WERI-Rb-1 (cell line): ENCODE results near the gene PSMD1.

Experiments
- DNase-seq: peaks from one replicate; pipeline ENCODE4 v3.0.0-alpha.2; 2020
- H3K27ac ChIP-seq: fragments of 250-450 bp; sonication (Bioruptor Pico); 2 replicates; pipeline ENCODE4 v1.5.1; 2020; ENCODE audit warnings: mild to moderate bottlenecking, moderate library complexity
- H3K27me3 ChIP-seq: fragments of 250-450 bp; sonication (Bioruptor Pico); 2 replicates; pipeline ENCODE4 v1.5.1; 2021; ENCODE audit warnings: mild to moderate bottlenecking, low read depth, moderate library complexity; ENCODE audit not compliant: insufficient read depth, severe bottlenecking
- H3K36me3 ChIP-seq: fragments of 250-450 bp; sonication (Bioruptor Pico); 2 replicates; pipeline ENCODE4 v1.5.1; 2020; ENCODE audit warnings: mild to moderate bottlenecking, moderate library complexity
- H3K4me3 ChIP-seq: 2 replicates; pipeline ENCODE4 v1.5.1; 2011; ENCODE audit warnings: low read depth, mild to moderate bottlenecking, control low read depth, low read length
- H3K9me3 ChIP-seq: fragments of 250-450 bp; sonication (Bioruptor Pico); 2 replicates; pipeline ENCODE4 v1.5.1; 2021; ENCODE audit warnings: mild to moderate bottlenecking, moderate library complexity; ENCODE audit not compliant: severe bottlenecking
- CTCF ChIP-seq: IDR thresholded peaks from 2 replicates; pipeline ENCODE4 v1.5.1; 2011; ENCODE audit warnings: low read depth, mild to moderate bottlenecking, control low read depth, inconsistent platforms, low read length

Gene PSMD1

DNA sequence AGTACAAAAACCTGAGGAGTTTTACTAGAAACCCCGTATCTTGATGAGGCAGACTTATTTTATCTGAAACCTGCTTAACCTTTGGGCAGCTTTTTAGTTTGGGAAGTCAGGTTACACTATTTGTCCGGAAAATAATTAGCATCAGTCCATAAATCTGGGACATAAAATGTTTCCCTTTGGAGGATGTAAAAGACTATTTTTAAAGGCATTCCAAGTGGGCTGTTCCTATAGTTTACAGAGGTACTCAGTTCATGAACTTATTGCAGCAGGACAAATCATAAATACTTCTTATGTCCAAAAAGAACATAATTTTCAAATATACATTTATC lies 61.9 kb downstream of the PSMD1 start:
- no peak overlapping the region for H3K4me3 ChIP-seq
- no peaks in the 10 kb centered on the region for H3K9me3 ChIP-seq
- DNase-seq = no peak
- no peak for TF ChIP-seq CTCF
- H3K27ac ChIP-seq = no peak overlapping the region
- H3K27me3 ChIP-seq = no peaks in the 10 kb centered on the region
- no peaks in the 10 kb centered on the region; the same call in 1 of the 2 replicates for H3K36me3 ChIP-seq

DNA sequence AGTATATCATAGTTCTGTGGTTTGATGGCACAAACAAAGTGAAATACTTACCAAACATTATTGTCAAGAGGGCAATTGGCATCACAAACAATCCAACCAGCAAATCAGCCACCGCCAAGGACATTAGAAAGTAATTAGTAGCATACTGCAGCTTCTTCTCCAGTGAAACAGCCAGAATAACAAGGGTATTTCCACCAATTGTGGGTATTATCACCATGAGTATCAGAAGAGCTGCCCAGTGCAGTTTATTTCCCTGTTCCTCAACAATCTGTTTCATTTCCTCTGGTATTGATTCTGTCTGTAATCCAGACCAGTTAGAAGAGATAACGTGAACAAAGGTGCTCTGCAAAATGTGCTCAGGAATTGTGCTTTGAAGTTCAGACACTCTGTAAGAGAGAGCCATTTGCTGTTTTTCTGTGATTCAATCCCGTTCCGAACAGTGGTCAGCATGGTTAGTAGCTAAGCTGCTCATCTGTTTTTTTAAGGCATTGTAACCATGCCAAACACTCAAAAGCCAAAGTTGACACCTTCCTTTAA lies 66.8 kb downstream of the PSMD1 start:
- no peak for TF ChIP-seq CTCF
- DNase-seq = no peak
- Histone ChIP-seq H3K27ac (no peak overlapping the region), H3K4me3 (no peak overlapping the region), H3K9me3 (no peaks in the 10 kb centered on the region), H3K36me3 (no peaks in the 10 kb centered on the region; the same call in 1 of the 2 replicates), H3K27me3 (no peaks in the 10 kb centered on the region)

DNA sequence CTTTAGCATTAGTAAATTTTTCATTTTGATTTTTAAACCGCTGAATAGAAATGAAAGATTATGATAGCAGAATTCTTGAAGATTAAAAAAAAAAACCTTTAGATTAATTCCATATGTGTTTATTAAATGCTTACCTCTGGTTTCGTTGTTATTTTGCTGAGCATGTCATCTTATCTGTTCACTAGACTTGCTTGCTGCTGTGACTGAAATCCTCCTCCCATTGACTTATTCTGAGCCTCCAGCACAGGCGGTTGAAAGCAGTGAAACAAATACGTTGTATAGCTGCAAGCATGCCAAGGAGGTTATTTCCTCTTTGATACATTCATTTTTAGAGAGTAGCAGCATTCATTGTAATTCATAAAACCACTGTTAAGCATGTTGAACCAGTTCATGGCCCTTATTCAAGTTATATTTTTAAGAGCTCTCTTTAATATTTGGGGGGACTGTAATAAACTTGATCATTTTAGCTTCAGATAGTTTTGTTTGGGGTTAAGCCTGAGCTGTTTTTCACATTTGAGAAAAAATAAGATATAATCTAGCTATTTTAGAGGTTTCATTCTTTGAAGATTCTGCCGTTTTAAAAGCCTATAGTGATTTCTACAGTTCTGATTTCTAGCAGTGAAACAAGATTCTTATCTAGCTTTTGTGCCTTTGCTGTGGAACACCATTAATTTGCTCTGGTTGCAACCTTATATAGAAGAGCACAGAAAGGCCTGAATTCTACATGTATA lies 68.3 kb downstream of the PSMD1 start, which contains the start of gene HTR2B:
Gene HTR2B (minus strand): TSS at position 205 of the 731 bp plus-strand sequence. CDS start 1,278 bp downstream, outside the sequence.
- H3K4me3 ChIP-seq = no peak within 1 kb of the TSS
- H3K9me3 ChIP-seq = no peaks in the 10 kb centered on the region
- no peaks in the 10 kb centered on the region; the same call in 1 of the 2 replicates for H3K36me3 ChIP-seq
- H3K27me3 ChIP-seq = no peaks in the 10 kb centered on the region
- DNase-seq = no peak
- H3K27ac ChIP-seq = no peak within 1 kb of the TSS
- TF ChIP-seq CTCF = no peak

DNA sequence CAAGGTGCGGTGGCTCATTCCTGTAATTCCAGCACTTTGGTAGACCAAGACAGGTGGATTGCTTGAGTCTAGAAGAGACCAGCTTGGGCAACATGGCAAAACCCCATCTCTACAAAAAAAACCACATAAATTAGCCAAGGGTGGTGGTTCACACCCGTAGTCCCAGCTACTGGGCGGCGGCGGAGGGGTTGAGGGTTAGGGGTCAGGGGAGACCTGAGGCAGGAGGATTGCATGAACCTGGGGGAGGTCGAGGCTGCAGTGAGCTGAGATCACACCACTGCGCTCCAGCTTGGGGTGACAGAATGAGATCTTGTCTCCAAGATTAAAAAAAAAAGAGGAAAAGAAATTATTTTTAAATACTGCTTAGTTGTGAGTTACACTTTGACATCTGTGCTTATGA lies 69.5 kb downstream of the PSMD1 start:
- DNase-seq = no peak
- Histone ChIP-seq H3K36me3 (no peaks in the 10 kb centered on the region), H3K27ac (no peak overlapping the region), H3K27me3 (no peaks in the 10 kb centered on the region), H3K4me3 (no peak overlapping the region), H3K9me3 (no peaks in the 10 kb centered on the region)
- TF ChIP-seq CTCF = no peak

DNA sequence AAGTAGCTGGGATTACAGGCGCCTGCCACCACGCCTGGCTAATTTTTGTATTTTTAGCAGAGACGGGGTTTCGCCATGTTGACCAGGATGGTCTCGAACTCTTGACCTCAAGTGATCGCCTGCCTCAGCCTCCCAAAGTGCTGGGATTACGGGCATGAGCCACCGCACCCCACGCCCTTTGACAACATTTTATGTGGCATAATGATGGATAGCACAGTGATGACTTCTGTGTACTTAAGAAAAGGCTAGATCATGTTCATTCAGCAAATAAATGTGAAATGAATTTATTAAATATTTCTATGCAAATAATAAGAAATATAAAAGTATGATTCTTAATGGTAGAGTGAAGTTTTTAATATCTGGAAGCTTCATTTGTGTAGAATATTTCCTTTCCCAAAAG lies 70.8 kb downstream of the PSMD1 start:
- Histone ChIP-seq H3K36me3 (no peaks in the 10 kb centered on the region), H3K27ac (no peak overlapping the region), H3K27me3 (no peaks in the 10 kb centered on the region), H3K9me3 (no peaks in the 10 kb centered on the region), H3K4me3 (no peak overlapping the region)
- no peak for TF ChIP-seq CTCF
- DNase-seq = no peak
